ENCODE data around the gene CALD1. TPM values are rescaled to one million over a fixed set of nuclear protein-coding genes. Genes with fewer than 3 reads are reported as not detected.

CALD1 gene
- total and polyA plus RNA-seq, 2 experiments from 2014 or later = 132 to 842 TPM

DNA sequence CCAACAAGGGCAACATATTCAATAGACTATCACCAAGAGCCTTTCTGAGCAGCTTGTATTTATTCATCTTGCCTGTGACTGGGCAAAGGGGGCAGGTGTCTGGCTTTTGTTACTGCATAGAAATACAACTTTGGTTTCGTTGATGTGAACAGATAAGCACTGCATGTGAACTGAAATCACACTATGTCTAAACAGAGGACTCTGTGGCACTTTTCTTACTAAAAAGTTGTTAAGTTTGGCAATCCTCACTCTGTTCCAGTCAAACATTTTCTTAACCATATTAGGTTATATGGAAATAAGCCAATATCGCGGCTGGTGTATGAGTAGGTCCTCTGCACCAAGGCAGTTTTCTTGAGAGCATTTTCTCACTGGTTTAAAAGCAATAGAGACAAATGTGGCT is 48.5 kb downstream of the CALD1 start:
- Histone ChIP-seq H3K79me2 (replicated peaks; ENCODE audit: insufficient read depth) (peaks cover 37% of the 10 kb centered on the region), H3K27me3 (ENCODE audit: insufficient read depth) (no peaks in the 10 kb centered on the region), H3K36me3 (ENCODE audit: insufficient read depth) (no peaks in the 10 kb centered on the region), H3F3A (replicated peaks; ENCODE audit: low read depth) (no peaks in the 10 kb centered on the region), H3K4me3 (no peak overlapping the region), H4K20me1 (replicated peaks; ENCODE audit: insufficient read depth) (no peaks in the 10 kb centered on the region; the same call in 1 of the 2 replicates), H3K4me1 (ENCODE audit: insufficient read depth) (0 out of 2 replicates have a peak, but pooled peaks cover 7% of the 10 kb centered on the region), H3K9me2 (ENCODE audit: insufficient read depth) (no peaks in the 10 kb centered on the region), H3K4me2 (no peak overlapping the region), H2AFZ (no peak overlapping the region), H3K27ac (ENCODE audit: low read depth) (no peak overlapping the region)
- H3K27me3 Mint-ChIP-seq (ENCODE audit: insufficient read depth, low read depth, poor library complexity) = no peaks in the 10 kb centered on the region
- TF ChIP-seq, protein P1, sequence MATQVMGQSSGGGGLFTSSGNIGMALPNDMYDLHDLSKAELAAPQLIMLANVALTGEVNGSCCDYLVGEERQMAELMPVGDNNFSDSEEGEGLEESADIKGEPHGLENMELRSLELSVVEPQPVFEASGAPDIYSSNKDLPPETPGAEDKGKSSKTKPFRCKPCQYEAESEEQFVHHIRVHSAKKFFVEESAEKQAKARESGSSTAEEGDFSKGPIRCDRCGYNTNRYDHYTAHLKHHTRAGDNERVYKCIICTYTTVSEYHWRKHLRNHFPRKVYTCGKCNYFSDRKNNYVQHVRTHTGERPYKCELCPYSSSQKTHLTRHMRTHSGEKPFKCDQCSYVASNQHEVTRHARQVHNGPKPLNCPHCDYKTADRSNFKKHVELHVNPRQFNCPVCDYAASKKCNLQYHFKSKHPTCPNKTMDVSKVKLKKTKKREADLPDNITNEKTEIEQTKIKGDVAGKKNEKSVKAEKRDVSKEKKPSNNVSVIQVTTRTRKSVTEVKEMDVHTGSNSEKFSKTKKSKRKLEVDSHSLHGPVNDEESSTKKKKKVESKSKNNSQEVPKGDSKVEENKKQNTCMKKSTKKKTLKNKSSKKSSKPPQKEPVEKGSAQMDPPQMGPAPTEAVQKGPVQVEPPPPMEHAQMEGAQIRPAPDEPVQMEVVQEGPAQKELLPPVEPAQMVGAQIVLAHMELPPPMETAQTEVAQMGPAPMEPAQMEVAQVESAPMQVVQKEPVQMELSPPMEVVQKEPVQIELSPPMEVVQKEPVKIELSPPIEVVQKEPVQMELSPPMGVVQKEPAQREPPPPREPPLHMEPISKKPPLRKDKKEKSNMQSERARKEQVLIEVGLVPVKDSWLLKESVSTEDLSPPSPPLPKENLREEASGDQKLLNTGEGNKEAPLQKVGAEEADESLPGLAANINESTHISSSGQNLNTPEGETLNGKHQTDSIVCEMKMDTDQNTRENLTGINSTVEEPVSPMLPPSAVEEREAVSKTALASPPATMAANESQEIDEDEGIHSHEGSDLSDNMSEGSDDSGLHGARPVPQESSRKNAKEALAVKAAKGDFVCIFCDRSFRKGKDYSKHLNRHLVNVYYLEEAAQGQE (IDR thresholded peaks at IDR 0.05; ENCODE audit: unreplicated experiment) = no peak
- TF ChIP-seq NANOG (IDR thresholded peaks at IDR 0.05; ENCODE audit: borderline replicate concordance) (no peak), ZNF331 (CRISPR knock-in tag; IDR thresholded peaks at IDR 0.05; ENCODE audit: low read depth) (no peak), ZNF114 (CRISPR knock-in tag; IDR thresholded peaks at IDR 0.05) (no peak), STAT1 (IDR thresholded peaks at IDR 0.05; ENCODE audit: unreplicated experiment) (no peak), EZH2phosphoT487 (IDR thresholded peaks at IDR 0.05; ENCODE audit: unreplicated experiment) (no peak), EZH2 (IDR thresholded peaks at IDR 0.05; ENCODE audit: low read depth, unreplicated experiment) (no peak), CREB1 (CRISPR knock-in tag; IDR thresholded peaks at IDR 0.05; ENCODE audit: low read depth) (no peak), POLR2AphosphoS5 (IDR thresholded peaks at IDR 0.05; ENCODE audit: low read depth) (no peak)
- TF ChIP-seq, protein P2, sequence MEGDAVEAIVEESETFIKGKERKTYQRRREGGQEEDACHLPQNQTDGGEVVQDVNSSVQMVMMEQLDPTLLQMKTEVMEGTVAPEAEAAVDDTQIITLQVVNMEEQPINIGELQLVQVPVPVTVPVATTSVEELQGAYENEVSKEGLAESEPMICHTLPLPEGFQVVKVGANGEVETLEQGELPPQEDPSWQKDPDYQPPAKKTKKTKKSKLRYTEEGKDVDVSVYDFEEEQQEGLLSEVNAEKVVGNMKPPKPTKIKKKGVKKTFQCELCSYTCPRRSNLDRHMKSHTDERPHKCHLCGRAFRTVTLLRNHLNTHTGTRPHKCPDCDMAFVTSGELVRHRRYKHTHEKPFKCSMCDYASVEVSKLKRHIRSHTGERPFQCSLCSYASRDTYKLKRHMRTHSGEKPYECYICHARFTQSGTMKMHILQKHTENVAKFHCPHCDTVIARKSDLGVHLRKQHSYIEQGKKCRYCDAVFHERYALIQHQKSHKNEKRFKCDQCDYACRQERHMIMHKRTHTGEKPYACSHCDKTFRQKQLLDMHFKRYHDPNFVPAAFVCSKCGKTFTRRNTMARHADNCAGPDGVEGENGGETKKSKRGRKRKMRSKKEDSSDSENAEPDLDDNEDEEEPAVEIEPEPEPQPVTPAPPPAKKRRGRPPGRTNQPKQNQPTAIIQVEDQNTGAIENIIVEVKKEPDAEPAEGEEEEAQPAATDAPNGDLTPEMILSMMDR (conservative IDR thresholded peaks at IDR 0.05; ENCODE audit: low read depth in 2 of 2) = no peak
- TF ChIP-seq, protein P3, sequence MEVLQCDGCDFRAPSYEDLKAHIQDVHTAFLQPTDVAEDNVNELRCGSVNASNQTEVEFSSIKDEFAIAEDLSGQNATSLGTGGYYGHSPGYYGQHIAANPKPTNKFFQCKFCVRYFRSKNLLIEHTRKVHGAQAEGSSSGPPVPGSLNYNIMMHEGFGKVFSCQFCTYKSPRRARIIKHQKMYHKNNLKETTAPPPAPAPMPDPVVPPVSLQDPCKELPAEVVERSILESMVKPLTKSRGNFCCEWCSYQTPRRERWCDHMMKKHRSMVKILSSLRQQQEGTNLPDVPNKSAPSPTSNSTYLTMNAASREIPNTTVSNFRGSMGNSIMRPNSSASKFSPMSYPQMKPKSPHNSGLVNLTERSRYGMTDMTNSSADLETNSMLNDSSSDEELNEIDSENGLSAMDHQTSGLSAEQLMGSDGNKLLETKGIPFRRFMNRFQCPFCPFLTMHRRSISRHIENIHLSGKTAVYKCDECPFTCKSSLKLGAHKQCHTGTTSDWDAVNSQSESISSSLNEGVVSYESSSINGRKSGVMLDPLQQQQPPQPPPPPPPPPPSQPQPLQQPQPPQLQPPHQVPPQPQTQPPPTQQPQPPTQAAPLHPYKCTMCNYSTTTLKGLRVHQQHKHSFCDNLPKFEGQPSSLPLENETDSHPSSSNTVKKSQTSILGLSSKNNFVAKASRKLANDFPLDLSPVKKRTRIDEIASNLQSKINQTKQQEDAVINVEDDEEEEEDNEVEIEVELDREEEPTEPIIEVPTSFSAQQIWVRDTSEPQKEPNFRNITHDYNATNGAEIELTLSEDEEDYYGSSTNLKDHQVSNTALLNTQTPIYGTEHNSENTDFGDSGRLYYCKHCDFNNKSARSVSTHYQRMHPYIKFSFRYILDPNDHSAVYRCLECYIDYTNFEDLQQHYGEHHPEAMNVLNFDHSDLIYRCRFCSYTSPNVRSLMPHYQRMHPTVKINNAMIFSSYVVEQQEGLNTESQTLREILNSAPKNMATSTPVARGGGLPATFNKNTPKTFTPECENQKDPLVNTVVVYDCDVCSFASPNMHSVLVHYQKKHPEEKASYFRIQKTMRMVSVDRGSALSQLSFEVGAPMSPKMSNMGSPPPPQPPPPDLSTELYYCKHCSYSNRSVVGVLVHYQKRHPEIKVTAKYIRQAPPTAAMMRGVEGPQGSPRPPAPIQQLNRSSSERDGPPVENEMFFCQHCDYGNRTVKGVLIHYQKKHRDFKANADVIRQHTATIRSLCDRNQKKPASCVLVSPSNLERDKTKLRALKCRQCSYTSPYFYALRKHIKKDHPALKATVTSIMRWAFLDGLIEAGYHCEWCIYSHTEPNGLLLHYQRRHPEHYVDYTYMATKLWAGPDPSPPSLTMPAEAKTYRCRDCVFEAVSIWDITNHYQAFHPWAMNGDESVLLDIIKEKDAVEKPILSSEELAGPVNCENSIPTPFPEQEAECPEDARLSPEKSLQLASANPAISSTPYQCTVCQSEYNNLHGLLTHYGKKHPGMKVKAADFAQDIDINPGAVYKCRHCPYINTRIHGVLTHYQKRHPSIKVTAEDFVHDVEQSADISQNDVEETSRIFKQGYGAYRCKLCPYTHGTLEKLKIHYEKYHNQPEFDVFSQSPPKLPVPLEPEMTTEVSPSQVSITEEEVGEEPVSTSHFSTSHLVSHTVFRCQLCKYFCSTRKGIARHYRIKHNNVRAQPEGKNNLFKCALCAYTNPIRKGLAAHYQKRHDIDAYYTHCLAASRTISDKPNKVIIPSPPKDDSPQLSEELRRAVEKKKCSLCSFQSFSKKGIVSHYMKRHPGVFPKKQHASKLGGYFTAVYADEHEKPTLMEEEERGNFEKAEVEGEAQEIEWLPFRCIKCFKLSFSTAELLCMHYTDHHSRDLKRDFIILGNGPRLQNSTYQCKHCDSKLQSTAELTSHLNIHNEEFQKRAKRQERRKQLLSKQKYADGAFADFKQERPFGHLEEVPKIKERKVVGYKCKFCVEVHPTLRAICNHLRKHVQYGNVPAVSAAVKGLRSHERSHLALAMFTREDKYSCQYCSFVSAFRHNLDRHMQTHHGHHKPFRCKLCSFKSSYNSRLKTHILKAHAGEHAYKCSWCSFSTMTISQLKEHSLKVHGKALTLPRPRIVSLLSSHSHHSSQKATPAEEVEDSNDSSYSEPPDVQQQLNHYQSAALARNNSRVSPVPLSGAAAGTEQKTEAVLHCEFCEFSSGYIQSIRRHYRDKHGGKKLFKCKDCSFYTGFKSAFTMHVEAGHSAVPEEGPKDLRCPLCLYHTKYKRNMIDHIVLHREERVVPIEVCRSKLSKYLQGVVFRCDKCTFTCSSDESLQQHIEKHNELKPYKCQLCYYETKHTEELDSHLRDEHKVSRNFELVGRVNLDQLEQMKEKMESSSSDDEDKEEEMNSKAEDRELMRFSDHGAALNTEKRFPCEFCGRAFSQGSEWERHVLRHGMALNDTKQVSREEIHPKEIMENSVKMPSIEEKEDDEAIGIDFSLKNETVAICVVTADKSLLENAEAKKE (CRISPR knock-in tag; IDR thresholded peaks at IDR 0.05) = no peak
- no peak overlapping the region for H3K4me3 Mint-ChIP-seq
- H3K27ac Mint-ChIP-seq = no peak overlapping the region
- peaks cover 3% of the 10 kb centered on the region; the same call in 2 of the 3 replicates for H3K4me1 Mint-ChIP-seq
- no peak for ATAC-seq
- no peak for DNase-seq (ENCODE audit: low spot score)
- no peaks in the 10 kb centered on the region for H3K9me3 Mint-ChIP-seq
- H3K36me3 Mint-ChIP-seq (ENCODE audit: low read depth) = no peaks in the 10 kb centered on the region

All from GM23338 (cell line).